H1 (cell line): ENCODE measurements around the gene PLAU. TPM values are rescaled to one million over a fixed set of nuclear protein-coding genes. Genes with fewer than 3 reads are reported as not detected.

Experiments used
- CTCF ChIA-PET: fragments of 300-600 bp; sonication (Branson Sonifier 250); formaldehyde crosslinking; loops from one replicate; lab custom pipeline; 2021; ENCODE audit not compliant: partially characterized antibody; lab: Charles Lee
- POLR2A ChIA-PET: fragments of 300-600 bp; sonication (Branson Sonifier 250); formaldehyde crosslinking; loops from one replicate; lab custom pipeline; 2021; ENCODE audit warnings: inconsistent platforms; ENCODE audit not compliant: partially characterized antibody; lab: Charles Lee
- DNase-seq, 2 experiments: peaks; one replicate each; pipeline versions ENCODE4 v3.0.0 to v3.0.0-alpha.2; 2010 to 2022; ENCODE audit warnings: low spot score in 2 of 2, low read depth in 1 of 2, mixed read lengths in 1 of 2
- FAIRE-seq: peaks from 2 replicates; lab custom pipeline; 2011; peaks lifted over from hg19 to GRCh38; lab: Jason Lieb, UNC
- H2AFZ ChIP-seq: 2 replicates; pipeline ENCODE4 v1.8.1; 2012; ENCODE audit warnings: low read length, inconsistent platforms
- H2AK5ac ChIP-seq: 2 replicates; pipeline ENCODE4 v1.6.1; 2013; ENCODE audit warnings: low read depth, low read length
- H2BK120ac ChIP-seq: replicated peaks from 2 replicates; pipeline ENCODE3; 2013; ENCODE audit warnings: low read depth, low read length, inconsistent platforms
- H2BK12ac ChIP-seq: 2 replicates; pipeline ENCODE4 v1.6.1; 2013; ENCODE audit warnings: low read depth, low read length
- H2BK15ac ChIP-seq: 2 replicates; pipeline ENCODE4 v1.6.1; 2013; ENCODE audit warnings: low read length
- H2BK20ac ChIP-seq: 2 replicates; pipeline ENCODE4 v1.6.1; 2013; ENCODE audit warnings: low read length
- H2BK5ac ChIP-seq: 2 replicates; pipeline ENCODE4 v1.6.1; 2013; ENCODE audit warnings: low read depth, low read length
- H3K14ac ChIP-seq: 2 replicates; pipeline ENCODE4 v1.6.1; 2013; ENCODE audit warnings: inconsistent platforms; ENCODE audit not compliant: insufficient read length
- H3K18ac ChIP-seq: 2 replicates; pipeline ENCODE4 v1.6.1; 2013; ENCODE audit warnings: low read length; ENCODE audit errors: extremely low read depth
- H3K23ac ChIP-seq: 2 replicates; pipeline ENCODE4 v1.6.1; 2013; ENCODE audit warnings: inconsistent platforms; ENCODE audit not compliant: insufficient read length
- H3K23me2 ChIP-seq: 2 replicates; pipeline ENCODE4 v1.6.1; 2013; ENCODE audit warnings: low read depth, low read length
- H3K27ac ChIP-seq: 2 replicates; pipeline ENCODE4 v1.6.1; 2011; ENCODE audit warnings: low read depth, low read length, inconsistent platforms
- H3K27me3 ChIP-seq, 4 experiments: replicated peaks in 1 of 4; 1 replicate in 1 of 4; 2 replicates in 3 of 4; pipeline versions ENCODE4 v1.6.1 to v1.8.1; 2011 to 2013; ENCODE audit warnings: low read length in 3 of 4, mild to moderate bottlenecking in 3 of 4, inconsistent platforms in 2 of 4, mixed read lengths in 2 of 4, moderate library complexity in 1 of 4; ENCODE audit not compliant: control insufficient read depth in 3 of 4, insufficient read depth in 3 of 4; ENCODE audit errors: extremely low read depth in 1 of 4
- H3K36me3 ChIP-seq, 4 experiments: 2 replicates each; pipeline versions ENCODE4 v1.6.1 to v1.8.1; 2011 to 2013; ENCODE audit warnings: mild to moderate bottlenecking in 4 of 4, low read length in 3 of 4, moderate library complexity in 2 of 4, control low read depth in 1 of 4, inconsistent platforms in 1 of 4; ENCODE audit not compliant: insufficient read depth in 4 of 4, control insufficient read depth in 2 of 4
- H3K4ac ChIP-seq: replicated peaks from 2 replicates; pipeline ENCODE3; 2013; ENCODE audit warnings: low read length, low read depth, mixed read lengths, inconsistent platforms; ENCODE audit not compliant: insufficient read length
- H3K4me1 ChIP-seq, 4 experiments: replicated peaks in 1 of 4; 1 replicate in 1 of 4; 2 replicates in 3 of 4; pipeline versions ENCODE4 v1.6.1 to v1.8.1; 2011 to 2013; ENCODE audit warnings: low read length in 3 of 4, inconsistent platforms in 2 of 4, mixed read lengths in 1 of 4; ENCODE audit not compliant: insufficient read depth in 4 of 4, control insufficient read depth in 3 of 4
- H3K4me2 ChIP-seq, 2 experiments: 2 replicates each; pipeline versions ENCODE4 v1.6.1 to v1.8.1; 2011 to 2013; ENCODE audit warnings: low read depth in 2 of 2, low read length in 2 of 2, control low read depth in 1 of 2, inconsistent platforms in 1 of 2, mild to moderate bottlenecking in 1 of 2; ENCODE audit not compliant: insufficient read depth in 1 of 2
- H3K4me3 ChIP-seq, 4 experiments: fragments of 200-600, 300-600 bp in 1 of 4; sonication (generic), shearing (Covaris generic), sonication (Bioruptor Twin) in 1 of 4; 2 replicates each; pipeline versions ENCODE4 v1.5.1 to v1.8.1; 2011 to 2016; ENCODE audit warnings: low read length in 4 of 4, low read depth in 3 of 4, control low read depth in 2 of 4, inconsistent platforms in 2 of 4, mild to moderate bottlenecking in 2 of 4, mixed read lengths in 1 of 4, moderate library complexity in 1 of 4; ENCODE audit not compliant: insufficient read depth in 2 of 4; ENCODE audit errors: extremely low read depth in 1 of 4
- H3K56ac ChIP-seq: replicated peaks from 2 replicates; pipeline ENCODE3; 2013; ENCODE audit warnings: low read depth, mild to moderate bottlenecking, mixed read lengths, low read length, inconsistent platforms; ENCODE audit not compliant: insufficient read length
- H3K79me1 ChIP-seq: 2 replicates; pipeline ENCODE4 v1.6.1; 2013; ENCODE audit warnings: low read depth, low read length, control low read depth
- H3K79me2 ChIP-seq, 2 experiments: 2 replicates each; pipeline versions ENCODE4 v1.6.1 to v1.8.1; 2012 to 2013; ENCODE audit warnings: low read length in 2 of 2, mild to moderate bottlenecking in 2 of 2, inconsistent platforms in 1 of 2; ENCODE audit not compliant: insufficient read depth in 2 of 2, control insufficient read depth in 1 of 2
- H3K9ac ChIP-seq, 4 experiments: replicated peaks in 1 of 4; 1 replicate in 1 of 4; 2 replicates in 3 of 4; pipeline versions ENCODE4 v1.6.1 to v1.8.1; 2011 to 2013; ENCODE audit warnings: low read depth in 3 of 4, low read length in 3 of 4, control low read depth in 2 of 4, mild to moderate bottlenecking in 2 of 4, moderate library complexity in 2 of 4, inconsistent platforms in 1 of 4; ENCODE audit errors: extremely low read depth in 1 of 4
- H3K9me3 ChIP-seq, 2 experiments: 2 replicates each; pipeline versions ENCODE4 v1.6.1 to v1.8.1; 2012 to 2013; ENCODE audit warnings: mild to moderate bottlenecking in 2 of 2, moderate library complexity in 2 of 2, control low read depth in 1 of 2, inconsistent platforms in 1 of 2, low read depth in 1 of 2, low read length in 1 of 2, mixed read lengths in 1 of 2; ENCODE audit not compliant: insufficient read depth in 2 of 2
- H4K20me1 ChIP-seq, 2 experiments: replicated peaks in 1 of 2; 2 replicates each; pipeline versions ENCODE3 to v1.8.1; 2011 to 2013; ENCODE audit warnings: inconsistent platforms in 2 of 2, low read length in 2 of 2, mild to moderate bottlenecking in 1 of 2; ENCODE audit not compliant: insufficient read depth in 2 of 2, control insufficient read depth in 1 of 2
- H4K5ac ChIP-seq: 2 replicates; pipeline ENCODE4 v1.6.1; 2013; ENCODE audit warnings: low read length, low read depth, mixed read lengths, inconsistent platforms; ENCODE audit not compliant: insufficient read length
- H4K8ac ChIP-seq: 2 replicates; pipeline ENCODE4 v1.8.0; 2013; ENCODE audit warnings: mild to moderate bottlenecking, moderate library complexity, low read length, inconsistent platforms; ENCODE audit not compliant: insufficient read depth; ENCODE audit errors: extremely low read depth
- H4K91ac ChIP-seq: replicated peaks from 2 replicates; pipeline ENCODE3; 2013; ENCODE audit warnings: low read length, mixed read lengths, inconsistent platforms; ENCODE audit not compliant: insufficient read length
- ATF3 ChIP-seq: IDR thresholded peaks from 2 replicates; pipeline ENCODE4 v1.6.1; 2011; ENCODE audit warnings: low read depth, mild to moderate bottlenecking, low read length; ENCODE audit not compliant: insufficient read depth
- CTCF ChIP-seq, 3 experiments: IDR thresholded peaks; 1 replicate in 2 of 3; 2 replicates in 1 of 3; pipeline versions ENCODE4 v1.5.1 to v1.6.1; 2011; ENCODE audit warnings: low read length in 3 of 3, mild to moderate bottlenecking in 3 of 3, inconsistent platforms in 2 of 3, low read depth in 1 of 3, moderate library complexity in 1 of 3; ENCODE audit not compliant: insufficient read depth in 1 of 3; ENCODE audit errors: control extremely low read depth in 1 of 3
- KDM5A ChIP-seq: fragments of 200-600 bp; IDR thresholded peaks from 2 replicates; pipeline ENCODE4 v1.7.1; 2012; ENCODE audit warnings: mild to moderate bottlenecking, low read length, inconsistent platforms, mixed read lengths
- MAFK ChIP-seq: IDR thresholded peaks from 2 replicates; pipeline ENCODE4 v1.6.1; 2012; ENCODE audit warnings: low read depth, mild to moderate bottlenecking, improper control_type of control experiment, low read length
- RNF2 ChIP-seq: fragments of 200-900, 300-1000 bp; sonication (generic); IDR thresholded peaks from 2 replicates; pipeline ENCODE4 v1.7.1; 2016; ENCODE audit warnings: borderline replicate concordance, low read depth, mild to moderate bottlenecking, antibody characterized with exemption, low read length; ENCODE audit not compliant: poor library complexity, severe bottlenecking; ENCODE audit errors: missing control alignments
- SAP30 ChIP-seq: fragments of 300-600 bp; sonication (generic); IDR thresholded peaks from 2 replicates; pipeline ENCODE4 v1.7.1; 2012; ENCODE audit warnings: low read length, moderate library complexity, mild to moderate bottlenecking, inconsistent platforms; ENCODE audit not compliant: insufficient read depth, insufficient replicate concordance
- SIRT6 ChIP-seq: IDR thresholded peaks from one replicate; pipeline ENCODE4 v1.7.1; 2012; ENCODE audit warnings: low read length, inconsistent platforms
- TEAD4 ChIP-seq: IDR thresholded peaks from 2 replicates; pipeline ENCODE4 v1.6.1; 2012; ENCODE audit warnings: low read depth, low read length, inconsistent platforms, mixed read lengths
- YY1 ChIP-seq: IDR thresholded peaks from 2 replicates; pipeline ENCODE4 v1.6.1; 2011; ENCODE audit warnings: low read depth, mild to moderate bottlenecking, low read length
- WGBS, 2 experiments: shearing (Covaris generic) in 1 of 2; methylation state at CpG; one replicate each; pipeline versions ENCODE4 v1.1.6 to v1.1.7; 2013 to 2015; ENCODE audit warnings: low lambda C conversion rate in 2 of 2, mixed read lengths in 2 of 2, inconsistent platforms in 1 of 2, low coverage in 1 of 2, missing lambda C conversion rate in 1 of 2; ENCODE audit not compliant: insufficient replicate concordance in 2 of 2, insufficient coverage in 1 of 2, insufficient read length in 1 of 2; ENCODE audit errors: extremely low coverage in 1 of 2, missing lambda C conversion rate in 1 of 2; 5-methylcytosine and 5-hydroxymethylcytosine counted together
- polyA plus RNA-seq, 7 experiments: library from polyadenylated mRNA; depleted of rRNA in 3 of 7; stranded (reverse) in 5 of 7; unstranded in 2 of 7; fragments of >200 nt in 5 of 7; fragments of 200-250 nt in 2 of 7; gene quantifications; 1 replicate in 5 of 7; 2 replicates in 1 of 7; 4 replicates in 1 of 7; pipeline versions ENCODE4 v1.2.1 to v1.2.3, GENCODE V29; 2011 to 2013; ENCODE audit warnings: missing spikeins in 2 of 7, mixed read lengths in 2 of 7
- total RNA-seq: library from RNA; stranded (reverse); fragmentation: NEBNext Ultra II Directional; extraction: Animal tissue kit (Norgen Biotek cat#: 25700); gene quantifications from 2 replicates; pipeline ENCODE4 v1.2.1, GENCODE V29; 2021

The PLAU gene
- total and polyA plus RNA-seq, 2 of the 8 experiments (the other 6 are each of a cell fraction or from before 2014, with no cell fraction given): 16.2 to 26.1 TPM

GRCh38 chr10:73876157-73876556, 34.8 kb upstream of the PLAU start:
- Histone ChIP-seq H3K79me1 (peaks cover 14% of the 10 kb centered on the region), H2BK5ac (no peak overlapping the region), H3K4me2 (no peak overlapping the region), H3K23ac (no peak overlapping the region), H2BK12ac (0 out of 2 replicates have a peak overlapping the region, but pooled peaks have one; percentile 35), H3K14ac (no peak overlapping the region), H3K27ac (no peak overlapping the region), H3K4me1 (peaks cover 0 to 16% (median 9%) of the 10 kb centered on the region in 4 experiments; a peak in 6 of 7 replicates), H2AFZ (no peak overlapping the region), H3K4ac (no peak overlapping the region), H3K9ac (no peak overlapping the region), H3K36me3 (peaks cover 3 to 8% (median 7%) of the 10 kb centered on the region in 4 experiments; a peak in 5 of 8 replicates), H4K5ac (no peak overlapping the region), H2BK20ac (no peak overlapping the region), H3K4me3 (no peak overlapping the region), H2BK120ac (no peak overlapping the region), H3K27me3 (peaks cover 0 to 3% (median 0%) of the 10 kb centered on the region in 4 experiments; a peak in 1 of 7 replicates), H4K20me1 (peaks cover 9 to 12% of the 10 kb centered on the region in 2 experiments), H3K56ac (no peak overlapping the region), H3K18ac (no peak overlapping the region), H3K9me3 (no peaks in the 10 kb centered on the region), H2BK15ac (peak overlapping the region; percentile 92; the same call in 1 of the 2 replicates), H3K79me2 (peaks cover 0 to 21% of the 10 kb centered on the region in 2 experiments; a peak in 3 of 4 replicates), H3K23me2 (peaks cover 9% of the 10 kb centered on the region; the same call in 1 of the 2 replicates), H4K8ac (no peak overlapping the region), H2AK5ac (0 out of 2 replicates have a peak overlapping the region, but pooled peaks have one; percentile 82), H4K91ac (no peak overlapping the region)
- WGBS, 2 experiments: 68% methylated on average over 4 of the region's 4 CpGs; no CpG with 5 or more reads in 1 of the 2 experiments
- FAIRE-seq: no peak
- POLR2A ChIA-PET: interaction anchor here (1.2 to 1.6 kb wide), 2 partner anchors 9 to 90 kb away, joined by 3 read pairs; no protein-coding TSS in a partner anchor
- CTCF ChIA-PET: interaction anchor here (0.9 to 27.0 kb wide), 4 partner anchors 12 to 60 kb away, joined by 4 to 681 read pairs (median 261); no protein-coding TSS in a partner anchor
- DNase-seq: no peak
- TF ChIP-seq YY1 (no peak), KDM5A (no peak), MAFK (no peak), RNF2 (no peak), ATF3 (no peak), CTCF (IDR thresholded peaks at IDR 0.05; ENCODE audit: control extremely low read depth in 1 of 3, insufficient read depth in 1 of 3, low read depth in 1 of 3, low read length in 3 of 3) (no peak), SIRT6 (no peak), SAP30 (no peak), TEAD4 (no peak)
